CD4-positive, alpha-beta T cell (primary cell): Measurements from ENCODE around the gene FRAT1. TPM values are rescaled to one million over a fixed set of nuclear protein-coding genes. Genes with fewer than 3 reads are reported as not detected.

Experiments used
- ATAC-seq: fragments of 200-7000 bp; cut with Tn5 transposase; one replicate; pipeline ENCODE4 v1.10.0; 2022; ENCODE audit warnings: mild to moderate bottlenecking; ENCODE audit not compliant: poor library complexity
- CTCF ChIA-PET: fragments of 350-600 bp; sonication (Branson Sonifier 250); formaldehyde crosslinking; loops from one replicate; lab custom pipeline; 2021; ENCODE audit warnings: antibody characterized with exemption, inconsistent platforms; lab: Charles Lee
- POLR2A ChIA-PET: fragments of 350-600 bp; sonication (Branson Sonifier 250); formaldehyde crosslinking; loops from one replicate; lab custom pipeline; 2021; ENCODE audit warnings: antibody characterized with exemption, inconsistent platforms; lab: Charles Lee
- DNase-seq, 14 experiments: peaks; one replicate each; pipeline ENCODE4 v3.0.0-alpha.2; 2013 to 2020; ENCODE audit warnings: mixed read lengths in 2 of 14
- H3K27ac ChIP-seq, 2 donors: one replicate each; pipeline versions ENCODE4 v1.5.1 to v1.7.0; 2013; ENCODE audit warnings: low read length in 2 of 2, low read depth in 1 of 2, mild to moderate bottlenecking in 1 of 2
- H3K27me3 ChIP-seq, 2 experiments: 1 replicate in 1 of 2; 2 replicates in 1 of 2; pipeline versions ENCODE4 v1.6.1 to v1.7.0; 2013; ENCODE audit warnings: low read length in 2 of 2, control low read depth in 1 of 2, mild to moderate bottlenecking in 1 of 2, moderate library complexity in 1 of 2; ENCODE audit not compliant: insufficient read depth in 2 of 2, control insufficient read depth in 1 of 2
- H3K36me3 ChIP-seq: one replicate; pipeline ENCODE4 v1.6.1; 2013; ENCODE audit warnings: low read length, control low read depth; ENCODE audit not compliant: insufficient read depth
- H3K4me1 ChIP-seq: one replicate; pipeline ENCODE4 v1.6.1; 2013; ENCODE audit warnings: low read length, control low read depth; ENCODE audit not compliant: insufficient read depth
- H3K4me3 ChIP-seq: one replicate; pipeline ENCODE4 v1.5.1; 2013; ENCODE audit warnings: mild to moderate bottlenecking, low read length, moderate library complexity
- H3K9me3 ChIP-seq, 2 experiments: 1 replicate in 1 of 2; 2 replicates in 1 of 2; pipeline versions ENCODE4 v1.6.1 to v1.7.0; 2013; ENCODE audit warnings: low read length in 2 of 2, mild to moderate bottlenecking in 2 of 2, control low read depth in 1 of 2, moderate library complexity in 1 of 2; ENCODE audit not compliant: control insufficient read depth in 1 of 2, insufficient read depth in 1 of 2
- H3K27ac Mint-ChIP-seq: one replicate; pipeline ENCODE4 v1.8.0; 2020; ENCODE audit warnings: mixed read lengths
- H3K27me3 Mint-ChIP-seq: one replicate; pipeline ENCODE4 v1.8.0; 2021; ENCODE audit warnings: mixed read lengths
- H3K36me3 Mint-ChIP-seq: one replicate; pipeline ENCODE4 v1.8.0; 2021; ENCODE audit warnings: low read depth, mixed read lengths
- H3K4me1 Mint-ChIP-seq: one replicate; pipeline ENCODE4 v1.8.0; 2021; ENCODE audit warnings: low read depth, mixed read lengths
- H3K4me3 Mint-ChIP-seq: one replicate; pipeline ENCODE4 v1.8.0; 2020; ENCODE audit warnings: mild to moderate bottlenecking, mixed read lengths
- H3K9me3 Mint-ChIP-seq: one replicate; pipeline ENCODE4 v1.8.0; 2020; ENCODE audit warnings: mixed read lengths
- intact Hi-C, 2 experiments: fragments of 100-400 bp; cut with DNase I in 1 of 2; cut with micrococcal nuclease in 1 of 2; formaldehyde crosslinking; loops; one replicate each; pipeline versions ENCODE4 v1.15.1 to v1.9.0; 2023 to 2025; cut with DNase I, micrococcal nuclease
- total RNA-seq, 174 experiments: library from RNA in 2 of 174; stranded (reverse) in 2 of 174; gene quantifications; one replicate each; pipeline ENCODE4 v1.2.3 and lab custom pipeline; 2021 to 2026
- TF ChIP-seq, protein P1 (sequence below): fragments of 200-600 bp; IDR thresholded peaks from one replicate; pipeline ENCODE4 v1.8.0; 2022; ENCODE audit warnings: antibody characterized with exemption, mild to moderate bottlenecking

FRAT1 gene
- total RNA-seq, 2 experiments from 2014 or later = 45.2 to 45.5 TPM

- peaks cover 26% of the 10 kb centered on the region for H3K4me1 ChIP-seq
- no peaks in the 10 kb centered on the region for H3K27me3 Mint-ChIP-seq
- peaks cover 29% of the 10 kb centered on the region for H3K36me3 Mint-ChIP-seq
- no peaks in the 10 kb centered on the region for H3K27me3 ChIP-seq
- no peak overlapping the region for H3K27ac Mint-ChIP-seq
- POLR2A ChIA-PET = interaction anchor here (1.1 to 1.3 kb wide), 2 partner anchors 7 to 52 kb away, joined by 3 to 5 read pairs; no protein-coding TSS in a partner anchor
- ATAC-seq (no peak), DNase-seq (no peak)
- H3K36me3 ChIP-seq = peaks cover 18% of the 10 kb centered on the region
- CTCF ChIA-PET = no interaction called here
- H3K9me3 Mint-ChIP-seq = no peaks in the 10 kb centered on the region
- intact Hi-C loops = no loop called here
- TF ChIP-seq, protein P1, sequence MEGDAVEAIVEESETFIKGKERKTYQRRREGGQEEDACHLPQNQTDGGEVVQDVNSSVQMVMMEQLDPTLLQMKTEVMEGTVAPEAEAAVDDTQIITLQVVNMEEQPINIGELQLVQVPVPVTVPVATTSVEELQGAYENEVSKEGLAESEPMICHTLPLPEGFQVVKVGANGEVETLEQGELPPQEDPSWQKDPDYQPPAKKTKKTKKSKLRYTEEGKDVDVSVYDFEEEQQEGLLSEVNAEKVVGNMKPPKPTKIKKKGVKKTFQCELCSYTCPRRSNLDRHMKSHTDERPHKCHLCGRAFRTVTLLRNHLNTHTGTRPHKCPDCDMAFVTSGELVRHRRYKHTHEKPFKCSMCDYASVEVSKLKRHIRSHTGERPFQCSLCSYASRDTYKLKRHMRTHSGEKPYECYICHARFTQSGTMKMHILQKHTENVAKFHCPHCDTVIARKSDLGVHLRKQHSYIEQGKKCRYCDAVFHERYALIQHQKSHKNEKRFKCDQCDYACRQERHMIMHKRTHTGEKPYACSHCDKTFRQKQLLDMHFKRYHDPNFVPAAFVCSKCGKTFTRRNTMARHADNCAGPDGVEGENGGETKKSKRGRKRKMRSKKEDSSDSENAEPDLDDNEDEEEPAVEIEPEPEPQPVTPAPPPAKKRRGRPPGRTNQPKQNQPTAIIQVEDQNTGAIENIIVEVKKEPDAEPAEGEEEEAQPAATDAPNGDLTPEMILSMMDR = no peak
- no peak overlapping the region for H3K27ac ChIP-seq
- H3K4me3 ChIP-seq = no peak overlapping the region
- peaks cover 55% of the 10 kb centered on the region for H3K4me1 Mint-ChIP-seq
- no peak overlapping the region for H3K4me3 Mint-ChIP-seq
- no peaks in the 10 kb centered on the region for H3K9me3 ChIP-seq
Observed at GRCh38 chr10:97325754-97326153, 6.7 kb downstream of the FRAT1 start.

DNA sequence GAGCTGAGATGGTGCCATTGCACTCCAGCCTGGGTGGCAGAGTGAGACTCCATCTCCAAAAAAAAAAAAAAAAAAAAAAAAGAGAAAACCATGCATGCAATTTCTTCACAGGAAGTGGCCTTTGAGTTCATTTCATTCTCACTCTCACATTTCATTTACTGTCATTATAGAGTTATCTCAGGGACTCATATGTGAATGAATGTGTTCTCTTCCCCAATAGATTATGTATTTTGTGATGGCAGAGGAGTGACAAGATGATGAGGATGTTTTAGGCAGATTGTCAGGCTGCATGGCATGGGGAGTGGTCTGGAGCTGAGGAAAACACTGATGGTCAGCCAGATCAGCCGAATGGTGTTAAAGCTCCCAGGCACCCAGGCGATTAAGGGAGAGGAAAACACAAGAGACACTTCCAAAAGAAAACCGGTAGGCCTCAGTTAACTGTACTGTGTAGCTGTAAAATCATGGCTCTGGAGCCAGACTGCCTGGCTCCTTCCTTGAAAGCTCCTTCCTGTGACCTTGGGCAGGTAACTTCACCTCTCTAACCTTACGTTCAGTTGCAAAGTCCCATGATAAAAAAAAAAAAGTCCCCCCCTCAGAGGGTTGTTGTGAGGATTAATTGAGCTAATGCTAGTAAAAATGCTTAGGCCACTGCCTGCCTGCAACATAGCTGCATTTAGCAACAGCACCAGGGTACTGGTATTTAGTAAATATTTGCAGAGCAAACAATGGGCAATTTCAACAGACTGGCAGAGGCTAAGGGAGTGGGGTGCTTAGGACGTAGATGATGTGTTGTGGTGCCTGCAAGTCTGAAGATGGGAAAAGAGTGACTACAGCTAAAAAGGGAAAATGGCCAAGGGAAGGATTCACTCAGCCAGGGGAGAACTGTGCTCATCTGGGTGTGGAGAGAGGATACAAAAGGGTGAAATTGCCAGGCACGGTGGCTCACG lies 8.6 kb downstream of the FRAT1 start:
- H3K27me3 ChIP-seq = no peaks in the 10 kb centered on the region
- ChIA-PET CTCF (interaction anchor here (1.2 to 1.4 kb wide), 2 partner anchors 8 to 28 kb away, joined by 3 to 4 read pairs; partner anchors contain the start of gene FRAT1), POLR2A (interaction anchor here (2.5 kb wide), 1 partner anchor 8 kb away, joined by 25 read pairs; the partner anchor contains the start of gene FRAT1)
- TF ChIP-seq, protein P1 = no peak
- Mint-ChIP-seq H3K9me3 (no peaks in the 10 kb centered on the region), H3K36me3 (peaks cover 43% of the 10 kb centered on the region), H3K27me3 (no peaks in the 10 kb centered on the region), H3K4me1 (peaks cover 57% of the 10 kb centered on the region), H3K4me3 (no peak overlapping the region), H3K27ac (peak overlapping the region; percentile 56)
- H3K4me3 ChIP-seq = no peak overlapping the region
- H3K36me3 ChIP-seq = peaks cover 22% of the 10 kb centered on the region
- DNase-seq (no peak), ATAC-seq (no peak)
- no peak overlapping the region for H3K27ac ChIP-seq
- peaks cover 31% of the 10 kb centered on the region for H3K4me1 ChIP-seq
- intact Hi-C loops = no loop called here
- no peaks in the 10 kb centered on the region for H3K9me3 ChIP-seq

- Histone ChIP-seq H3K4me3 (no peak overlapping the region), H3K9me3 (no peaks in the 10 kb centered on the region), H3K4me1 (peaks cover 42% of the 10 kb centered on the region), H3K27me3 (no peaks in the 10 kb centered on the region), H3K36me3 (peaks cover 22% of the 10 kb centered on the region), H3K27ac (no peak overlapping the region)
- ATAC-seq = no peak
- Mint-ChIP-seq H3K36me3 (peaks cover 52% of the 10 kb centered on the region), H3K27me3 (no peaks in the 10 kb centered on the region), H3K4me3 (peak overlapping the region; percentile 20), H3K27ac (peak overlapping the region; percentile 33), H3K9me3 (no peaks in the 10 kb centered on the region), H3K4me1 (peaks cover 62% of the 10 kb centered on the region)
- TF ChIP-seq, protein P1 = no peak
- no peak for DNase-seq
- intact Hi-C loops = no loop called here
- ChIA-PET CTCF (interaction anchor here (1.2 to 1.4 kb wide), 2 partner anchors 9 to 27 kb away, joined by 3 to 4 read pairs; partner anchors contain the start of gene FRAT1), POLR2A (interaction anchor here (2.5 kb wide), 1 partner anchor 9 kb away, joined by 25 read pairs; the partner anchor contains the start of gene FRAT1)
Observed at GRCh38 chr10:97328646-97329453, 9.8 kb downstream of the FRAT1 start.
